Putamen (tissue), 1 donor: ENCODE measurements around the gene UBALD2.
"Not testable (repeated sequence)": the region's sequence is repeated elsewhere in the genome, so short reads cannot be mapped to it uniquely, and the experiment has no call there.

Experiments
- DNase-seq: peaks from one replicate; pipeline ENCODE4 v3.0.0-alpha.2; 2016; ENCODE audit warnings: low spot score

UBALD2 gene

GRCh38 chr17:76266244-76266938, 1.2 kb downstream of the UBALD2 start:
- DNase-seq, result no peak

DNA sequence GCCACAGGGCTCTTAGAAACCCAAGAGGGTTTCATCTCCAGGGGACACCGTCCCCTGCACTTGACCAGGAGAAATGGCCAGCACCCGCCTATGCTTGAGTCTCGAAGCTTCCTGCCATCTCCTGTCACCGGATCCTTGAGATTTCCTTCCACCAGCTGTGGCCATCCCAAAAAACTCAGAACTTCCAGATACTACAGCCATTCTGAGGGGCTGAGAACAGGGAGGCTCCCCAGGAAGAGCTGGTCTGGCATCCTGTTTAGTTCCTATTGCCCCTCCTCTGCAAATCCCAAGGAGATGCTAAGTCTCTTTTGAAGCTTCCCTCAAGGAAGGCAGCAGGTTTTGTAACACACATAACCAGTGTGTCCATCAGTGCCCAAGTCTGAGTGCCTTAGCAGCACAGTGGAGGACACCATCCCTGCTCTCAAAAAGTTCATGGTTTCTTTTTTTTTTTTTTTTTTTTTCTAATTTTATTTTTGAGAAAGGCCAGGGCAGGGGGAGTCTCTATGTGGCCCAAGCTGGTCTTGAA, 2.0 kb downstream of the UBALD2 start:
- DNase-seq, result no peak

GRCh38 chr17:76267581-76268001, 2.4 kb downstream of the UBALD2 start:
- not testable (repeated sequence) for DNase-seq

GRCh38 chr17:76268015-76268749, 3.0 kb downstream of the UBALD2 start:
- peak; percentile 82 for DNase-seq

DNA sequence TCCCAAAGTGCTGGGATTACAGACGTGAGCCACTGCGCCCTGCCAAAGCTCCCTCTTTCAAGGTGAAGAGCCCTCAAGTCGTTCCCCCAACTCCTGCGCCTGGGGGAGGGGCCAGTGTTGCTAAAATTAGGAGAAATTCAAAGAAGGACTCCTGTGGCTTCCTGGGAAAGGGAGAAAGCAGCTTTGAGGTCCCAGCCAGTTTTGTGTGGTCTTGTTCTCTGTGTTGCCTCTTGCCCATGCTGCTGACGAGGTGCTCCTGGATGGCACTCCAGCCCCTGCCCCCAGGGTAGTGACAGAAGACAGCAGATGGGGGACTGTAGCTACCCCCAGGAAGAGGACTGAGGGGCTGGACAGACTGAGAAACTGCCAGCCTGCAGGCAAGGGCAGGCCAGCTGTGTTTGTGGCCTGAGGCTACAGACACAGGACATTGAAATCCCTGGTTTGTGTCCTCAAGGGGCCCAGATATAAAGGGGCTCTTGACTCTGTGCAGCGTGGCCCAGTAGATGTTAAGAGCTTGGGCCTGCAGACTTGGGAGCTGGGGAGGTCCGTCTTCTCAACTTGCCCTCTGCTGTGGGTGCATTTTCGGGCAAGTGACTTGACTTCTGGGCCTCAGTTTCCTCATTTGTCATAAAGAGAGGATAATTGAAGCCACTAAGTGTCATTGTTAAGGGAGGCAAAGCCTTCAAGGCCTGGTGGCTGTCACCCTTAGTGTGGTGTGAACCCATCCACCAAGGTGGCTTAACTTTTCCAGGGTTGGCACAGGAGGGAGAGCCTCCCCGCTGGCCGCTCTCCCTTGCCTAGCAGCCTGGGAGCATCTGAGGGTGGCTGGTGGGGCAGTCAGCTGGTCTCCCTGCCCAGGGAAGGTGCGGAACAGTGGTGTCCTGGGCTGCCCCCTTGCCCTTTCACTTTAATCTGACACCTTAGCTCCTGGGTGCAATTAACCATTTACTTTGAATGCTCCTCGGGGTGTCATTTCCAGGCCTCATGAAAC, 4.1 kb downstream of the UBALD2 start:
- DNase-seq, result no peak

- DNase-seq, result no peak
These were observed 5.0 kb downstream of the UBALD2 start for GRCh38 chr17:76270127-76270592.

GRCh38 chr17:76270770-76271668, 5.9 kb downstream of the UBALD2 start:
- DNase-seq, result no peak

DNA sequence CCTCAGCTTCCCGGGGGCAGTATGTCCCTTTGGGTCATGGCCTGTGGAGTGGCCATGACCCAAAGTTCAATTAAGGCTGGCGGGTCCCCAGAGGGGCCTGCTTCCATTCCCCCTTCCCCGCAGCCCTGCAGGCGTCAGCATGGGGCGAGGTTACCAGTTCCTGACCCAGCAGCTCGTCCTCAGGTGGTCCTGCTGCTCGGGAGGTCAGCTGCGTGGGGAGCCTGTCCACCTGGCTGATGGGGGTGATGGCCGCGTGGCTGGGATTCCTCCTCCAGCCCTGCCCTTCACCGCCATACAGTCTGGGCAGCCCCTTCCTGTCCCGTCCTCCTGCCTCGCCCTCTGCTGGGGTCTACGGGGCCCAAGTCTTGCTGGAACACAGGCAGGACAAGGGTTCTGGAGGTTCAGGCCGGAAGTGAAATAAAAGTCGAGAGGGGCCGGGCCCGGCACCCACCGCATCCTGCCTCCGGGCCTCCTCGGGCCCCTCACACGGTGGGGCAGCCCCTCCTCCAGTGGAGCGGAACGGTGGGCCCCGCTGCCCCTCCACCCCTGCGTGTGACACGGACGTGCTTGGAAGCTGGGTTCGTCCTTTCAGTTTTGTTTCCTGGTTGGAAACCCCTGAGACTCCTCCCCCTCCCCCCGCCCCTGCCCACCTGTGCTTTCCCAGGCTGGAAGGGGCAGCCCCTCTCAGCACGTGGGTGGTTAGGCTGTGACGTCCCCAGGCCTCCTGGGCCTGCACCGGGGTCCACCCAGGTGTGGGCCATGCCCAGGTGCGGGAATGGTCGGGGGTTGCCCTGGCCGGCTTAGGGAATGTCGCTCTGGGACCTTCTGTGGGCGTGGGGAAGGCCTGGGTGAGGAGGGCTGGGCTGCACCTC, 6.8 kb downstream of the UBALD2 start:
- no peak for DNase-seq

GRCh38 chr17:76272541-76273444, 7.6 kb downstream of the UBALD2 start:
- no peak for DNase-seq

- DNase-seq, result no peak
These were observed 8.4 kb downstream of the UBALD2 start for GRCh38 chr17:76273445-76274111.

GRCh38 chr17:76274112-76274956, 9.2 kb downstream of the UBALD2 start:
- no peak for DNase-seq

- DNase-seq, result no peak
These were observed 10.4 kb downstream of the UBALD2 start for GRCh38 chr17:76275382-76276068.

- DNase-seq, result no peak
These were observed 10.9 kb downstream of the UBALD2 start for GRCh38 chr17:76276069-76276431.

DNA sequence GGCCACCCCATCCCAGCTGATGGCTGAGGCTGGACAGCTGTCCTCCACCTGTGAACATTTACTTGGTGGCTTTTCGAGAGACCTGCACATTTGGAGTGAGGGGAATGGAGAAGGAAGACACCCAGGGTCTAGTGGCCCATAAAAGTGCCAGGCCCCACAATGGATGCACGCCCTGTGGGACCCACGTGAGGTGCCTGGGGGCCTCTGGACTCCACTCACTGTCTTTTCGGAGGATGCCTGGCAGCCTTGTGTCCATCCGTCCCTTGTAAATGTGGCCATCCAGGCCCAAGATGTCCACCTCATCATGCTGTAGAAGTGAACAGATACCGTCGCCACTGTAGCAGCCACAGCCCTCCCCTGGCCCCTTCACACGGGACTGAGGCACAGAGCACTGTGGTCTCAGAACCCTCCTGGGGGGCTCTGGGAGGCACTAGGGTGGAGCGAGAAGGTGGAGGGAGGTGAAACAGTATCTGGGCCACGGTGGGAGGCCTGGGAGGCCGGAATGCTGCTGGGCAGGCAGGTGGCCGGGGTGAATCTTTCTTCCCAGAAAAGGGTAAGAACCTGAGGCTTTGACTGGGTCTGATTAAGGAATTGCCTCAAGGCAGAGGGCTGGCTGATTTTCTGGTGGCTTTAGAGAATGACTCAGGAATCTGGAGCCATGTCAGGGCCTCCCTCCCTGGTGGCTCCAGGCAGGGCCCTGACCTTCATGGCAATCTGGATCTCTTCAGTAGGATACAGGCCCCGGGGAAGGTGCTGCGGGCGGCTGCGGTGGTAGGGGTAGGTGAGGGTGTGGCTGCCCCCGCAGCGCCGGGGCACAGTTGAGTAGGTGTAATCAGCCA, 11.5 kb downstream of the UBALD2 start:
- no peak for DNase-seq

- DNase-seq, result no peak
These were observed 12.4 kb downstream of the UBALD2 start for GRCh38 chr17:76277300-76278267.
